B cell (primary cell): Measurements from ENCODE around the gene CDK6.

Experiments
- EZH2 ChIP-seq: IDR thresholded peaks from 2 replicates; pipeline ENCODE4 v1.6.1; 2012; ENCODE audit warnings: borderline replicate concordance, low read depth, mild to moderate bottlenecking, moderate library complexity, low read length; ENCODE audit not compliant: insufficient read depth, poor library complexity, severe bottlenecking
- TF ChIP-seq, protein P1 (sequence below): fragments of 200-600 bp; IDR thresholded peaks from one replicate; pipeline ENCODE4 v1.8.0; 2022; ENCODE audit warnings: antibody characterized with exemption, mild to moderate bottlenecking

DNA sequence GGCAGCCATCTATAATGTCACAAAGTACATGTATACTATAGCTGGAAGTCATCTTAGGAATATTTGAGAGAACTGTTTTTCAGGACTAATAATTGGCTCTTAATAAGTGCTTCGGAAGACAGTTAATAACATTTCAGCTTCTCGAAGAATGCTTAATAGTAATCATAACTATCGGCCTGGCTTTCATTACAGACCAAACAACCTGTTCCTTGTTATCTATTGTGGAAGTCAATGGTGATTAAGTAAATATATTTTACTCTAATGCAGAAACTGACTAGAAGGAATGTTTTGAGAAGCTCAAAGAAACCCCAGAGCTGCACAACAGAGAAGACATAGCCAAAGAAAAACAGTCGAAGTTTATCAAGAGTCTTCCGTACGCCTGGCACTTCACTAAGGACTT, 139.4 kb downstream of the CDK6 start:
- no peak for TF ChIP-seq EZH2
- TF ChIP-seq, protein P1, sequence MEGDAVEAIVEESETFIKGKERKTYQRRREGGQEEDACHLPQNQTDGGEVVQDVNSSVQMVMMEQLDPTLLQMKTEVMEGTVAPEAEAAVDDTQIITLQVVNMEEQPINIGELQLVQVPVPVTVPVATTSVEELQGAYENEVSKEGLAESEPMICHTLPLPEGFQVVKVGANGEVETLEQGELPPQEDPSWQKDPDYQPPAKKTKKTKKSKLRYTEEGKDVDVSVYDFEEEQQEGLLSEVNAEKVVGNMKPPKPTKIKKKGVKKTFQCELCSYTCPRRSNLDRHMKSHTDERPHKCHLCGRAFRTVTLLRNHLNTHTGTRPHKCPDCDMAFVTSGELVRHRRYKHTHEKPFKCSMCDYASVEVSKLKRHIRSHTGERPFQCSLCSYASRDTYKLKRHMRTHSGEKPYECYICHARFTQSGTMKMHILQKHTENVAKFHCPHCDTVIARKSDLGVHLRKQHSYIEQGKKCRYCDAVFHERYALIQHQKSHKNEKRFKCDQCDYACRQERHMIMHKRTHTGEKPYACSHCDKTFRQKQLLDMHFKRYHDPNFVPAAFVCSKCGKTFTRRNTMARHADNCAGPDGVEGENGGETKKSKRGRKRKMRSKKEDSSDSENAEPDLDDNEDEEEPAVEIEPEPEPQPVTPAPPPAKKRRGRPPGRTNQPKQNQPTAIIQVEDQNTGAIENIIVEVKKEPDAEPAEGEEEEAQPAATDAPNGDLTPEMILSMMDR = no peak
